ENCODE data around the gene SAMHD1. TPM values are rescaled to one million over a fixed set of nuclear protein-coding genes. Genes with fewer than 3 reads are reported as not detected.
"Not testable (repeated sequence)": the region's sequence is repeated elsewhere in the genome, so short reads cannot be mapped to it uniquely, and the experiment has no call there.

SAMHD1 gene
- total RNA-seq, 1 experiment from 2014 or later = 24.3 TPM

DNA sequence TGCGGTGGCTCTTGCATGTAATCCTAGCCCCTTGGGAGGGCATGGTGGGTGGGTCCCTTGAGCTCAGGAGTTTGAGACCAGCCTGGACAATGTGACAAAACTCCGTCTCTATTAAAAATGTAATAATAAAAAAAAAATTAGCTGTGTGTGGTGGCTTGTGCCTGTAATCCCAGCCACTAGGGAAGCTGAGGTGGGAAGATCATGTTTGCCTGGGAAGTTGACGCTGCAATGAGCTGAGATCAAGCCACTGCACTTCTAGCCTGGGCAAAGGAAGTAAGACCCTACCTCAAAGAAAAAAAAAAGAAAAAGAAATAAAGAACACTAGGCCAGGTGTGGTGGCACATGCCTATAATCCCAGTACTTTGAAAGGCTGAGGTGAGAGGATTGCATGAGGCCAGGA, 4.5 kb upstream of the SAMHD1 start:
- DNase-seq (ENCODE audit: low spot score) = no peak

DNA sequence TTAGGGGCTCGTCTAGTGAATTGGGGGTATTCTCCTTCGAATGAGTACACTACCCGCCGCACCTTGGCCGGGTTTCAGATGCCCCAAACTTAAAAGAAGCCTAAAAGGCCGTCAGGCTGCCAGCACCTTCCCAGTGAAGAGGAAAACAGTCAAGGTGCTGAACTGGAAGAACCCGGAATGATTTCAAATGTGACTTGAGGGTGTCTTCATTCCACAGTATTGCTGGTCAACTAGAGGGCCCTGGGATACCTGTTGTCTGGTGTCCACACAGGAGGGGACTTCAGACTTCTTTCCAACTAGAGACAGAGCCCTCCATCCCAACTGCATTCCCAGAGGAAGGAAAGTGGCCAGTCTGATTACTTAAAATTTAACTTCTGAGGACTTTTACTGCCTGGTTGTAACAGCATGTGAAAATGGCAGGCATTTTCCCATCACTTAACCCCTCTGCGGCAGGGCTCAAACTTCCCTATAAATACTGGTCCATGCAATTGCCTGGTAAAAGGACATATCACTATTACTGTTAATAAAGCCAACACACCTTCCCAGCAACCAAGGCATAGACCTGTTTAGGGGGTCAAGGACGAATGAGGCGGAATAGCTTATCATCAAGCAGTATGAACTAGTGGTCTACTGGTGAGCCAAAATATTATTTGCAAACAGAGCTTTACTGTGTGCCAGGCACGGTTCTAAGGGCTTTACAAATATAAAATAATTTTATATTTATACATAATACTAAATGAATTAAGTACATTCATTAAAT, 651 bp upstream of the SAMHD1 start:
- no peak for DNase-seq (ENCODE audit: low spot score)

DNA sequence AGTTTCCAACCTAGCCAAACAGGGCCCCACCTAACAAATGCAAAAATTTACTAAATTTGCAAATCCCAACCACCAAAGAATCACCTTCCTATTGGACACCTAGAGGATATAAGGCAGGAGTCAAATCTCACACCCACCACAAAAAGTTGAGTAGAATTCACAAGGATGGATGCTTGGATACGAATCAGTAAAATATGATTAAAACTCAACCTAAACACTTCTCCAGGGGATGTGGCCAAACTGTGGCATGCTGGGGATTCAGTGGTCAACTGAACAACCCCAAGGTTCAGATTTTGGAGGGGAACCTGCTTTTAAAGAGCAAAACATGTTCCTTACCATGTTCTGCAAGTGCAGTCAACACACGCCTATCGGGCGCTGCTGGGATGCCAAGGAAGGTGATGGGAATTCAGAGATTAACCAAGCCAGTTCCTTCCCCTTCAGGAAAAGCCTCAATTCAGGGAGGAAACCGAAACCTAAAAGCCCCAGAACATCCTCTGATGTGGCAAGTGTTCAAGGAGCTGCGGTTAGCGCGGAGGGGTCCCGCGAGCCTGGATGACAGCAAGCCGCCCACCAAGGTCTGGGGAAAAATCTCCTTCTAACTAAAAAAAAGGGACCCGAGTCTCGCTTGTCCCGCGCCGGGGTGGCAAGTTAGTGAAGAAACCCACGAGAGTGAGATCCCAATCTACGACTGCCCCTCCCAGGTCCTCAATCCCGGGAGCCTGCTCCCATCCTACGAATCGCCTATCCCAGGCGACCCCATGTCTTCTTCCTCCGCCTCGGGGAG, 902 bp downstream of the SAMHD1 start:
- peak; percentile 52 for DNase-seq (ENCODE audit: low spot score)

DNA sequence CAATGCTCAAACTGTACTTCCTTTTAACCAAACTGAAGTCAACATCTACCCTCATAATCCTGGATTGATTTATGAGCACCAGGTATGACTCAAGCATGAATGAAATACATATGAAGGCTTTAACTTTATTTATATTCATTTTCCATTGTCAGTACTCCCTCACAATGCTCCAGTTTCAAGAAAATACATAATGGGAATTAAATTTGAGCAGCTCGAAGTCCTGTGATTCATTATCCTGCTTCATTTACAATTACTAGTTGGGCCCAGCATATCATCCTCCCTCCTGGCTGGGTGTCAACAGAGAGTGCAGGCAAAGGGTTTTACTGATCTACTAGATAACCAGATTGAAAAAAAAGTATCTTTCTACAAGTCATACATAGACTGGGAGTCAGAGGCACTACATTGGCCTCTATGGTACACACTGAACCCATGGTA, 10.1 kb downstream of the SAMHD1 start:
- no peak for DNase-seq (ENCODE audit: low spot score)

DNA sequence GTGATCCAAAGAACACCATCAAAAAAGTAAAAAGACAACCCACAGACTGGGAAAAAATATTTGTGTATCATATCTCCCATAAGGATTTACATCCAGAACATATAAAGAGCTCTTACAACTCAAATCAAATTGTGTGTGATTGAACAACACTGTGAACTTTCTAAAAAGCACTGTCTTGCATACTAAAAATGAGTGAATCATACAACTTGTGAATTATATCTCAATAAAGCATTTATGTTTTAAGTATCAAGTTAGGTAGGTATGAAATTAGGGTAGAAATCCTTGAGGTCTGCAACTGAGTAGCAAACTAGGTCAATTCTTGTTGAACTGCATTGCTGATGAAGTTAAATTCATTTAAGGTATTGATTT, 14.1 kb downstream of the SAMHD1 start:
- no peak for DNase-seq (ENCODE audit: low spot score)

DNA sequence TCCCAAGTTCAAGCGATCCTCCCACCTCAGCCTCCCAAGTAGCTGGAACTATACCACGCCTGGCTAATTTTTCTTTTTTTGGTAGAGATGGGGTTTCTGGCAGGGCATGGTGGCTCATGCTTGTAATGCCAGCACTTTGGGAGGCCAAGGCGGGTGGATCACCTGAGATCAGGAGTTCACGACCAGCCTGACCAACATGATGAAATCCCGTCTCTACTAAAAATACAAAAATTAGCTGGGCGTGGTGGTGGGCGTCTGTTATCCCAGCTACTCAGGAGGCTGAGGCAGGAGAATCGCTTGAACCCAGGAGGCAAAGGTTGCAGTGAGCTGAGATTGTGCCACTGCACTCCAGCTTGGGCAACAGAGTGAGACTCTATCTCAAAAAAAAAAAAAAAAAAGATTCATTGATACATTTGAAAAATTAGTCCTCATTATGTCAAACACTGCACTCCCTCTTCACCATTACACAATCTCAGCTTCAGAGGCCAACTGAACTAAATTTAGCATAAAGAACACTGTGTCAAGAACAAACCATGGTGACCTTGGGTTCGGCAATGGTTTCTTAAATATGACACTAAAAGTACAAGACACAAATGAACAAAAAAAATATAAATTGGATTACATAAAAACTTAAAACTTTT, 14.6 kb downstream of the SAMHD1 start:
- not testable (repeated sequence) for DNase-seq (ENCODE audit: low spot score)

DNA sequence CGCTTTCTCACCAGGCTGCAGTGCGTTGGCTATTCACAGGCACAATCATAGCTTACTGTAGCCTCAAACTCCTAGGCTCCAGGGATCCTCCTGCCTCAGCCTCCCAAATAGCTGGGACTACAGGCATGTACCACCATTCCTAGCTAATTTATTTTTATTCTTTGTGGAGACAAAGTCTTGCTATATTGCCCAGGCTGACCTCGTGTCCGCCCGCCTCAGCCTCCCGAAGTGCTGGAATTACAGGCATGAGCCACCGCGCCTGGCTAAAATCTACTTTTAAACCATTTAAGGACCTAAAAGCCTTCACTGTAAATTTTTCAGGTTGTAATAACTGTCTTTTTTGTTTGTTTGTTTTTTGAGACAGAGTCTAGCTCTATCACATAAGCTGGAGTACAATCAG, 15.2 kb downstream of the SAMHD1 start:
- DNase-seq (ENCODE audit: low spot score) = no peak

DNA sequence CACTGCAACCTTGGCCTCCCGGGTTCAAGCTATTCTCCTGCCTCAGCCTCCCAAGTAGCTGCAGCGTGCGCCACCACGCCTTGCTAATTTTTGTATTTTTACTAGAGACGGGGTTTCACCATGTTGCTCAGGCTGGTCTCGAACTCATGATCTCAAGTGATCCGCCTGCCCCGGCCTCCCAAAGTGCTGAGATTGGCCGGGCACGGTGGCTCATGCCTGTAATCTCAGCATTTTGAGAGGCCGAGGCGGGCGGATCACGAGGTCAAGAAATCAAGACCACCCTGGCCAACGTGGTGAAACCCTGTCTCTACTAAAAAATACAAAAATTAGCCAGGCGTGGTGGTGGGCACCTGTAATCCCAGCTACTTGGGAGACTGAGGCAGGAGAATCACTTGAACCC, 17.9 kb downstream of the SAMHD1 start:
- not testable (repeated sequence) for DNase-seq (ENCODE audit: low spot score)

DNA sequence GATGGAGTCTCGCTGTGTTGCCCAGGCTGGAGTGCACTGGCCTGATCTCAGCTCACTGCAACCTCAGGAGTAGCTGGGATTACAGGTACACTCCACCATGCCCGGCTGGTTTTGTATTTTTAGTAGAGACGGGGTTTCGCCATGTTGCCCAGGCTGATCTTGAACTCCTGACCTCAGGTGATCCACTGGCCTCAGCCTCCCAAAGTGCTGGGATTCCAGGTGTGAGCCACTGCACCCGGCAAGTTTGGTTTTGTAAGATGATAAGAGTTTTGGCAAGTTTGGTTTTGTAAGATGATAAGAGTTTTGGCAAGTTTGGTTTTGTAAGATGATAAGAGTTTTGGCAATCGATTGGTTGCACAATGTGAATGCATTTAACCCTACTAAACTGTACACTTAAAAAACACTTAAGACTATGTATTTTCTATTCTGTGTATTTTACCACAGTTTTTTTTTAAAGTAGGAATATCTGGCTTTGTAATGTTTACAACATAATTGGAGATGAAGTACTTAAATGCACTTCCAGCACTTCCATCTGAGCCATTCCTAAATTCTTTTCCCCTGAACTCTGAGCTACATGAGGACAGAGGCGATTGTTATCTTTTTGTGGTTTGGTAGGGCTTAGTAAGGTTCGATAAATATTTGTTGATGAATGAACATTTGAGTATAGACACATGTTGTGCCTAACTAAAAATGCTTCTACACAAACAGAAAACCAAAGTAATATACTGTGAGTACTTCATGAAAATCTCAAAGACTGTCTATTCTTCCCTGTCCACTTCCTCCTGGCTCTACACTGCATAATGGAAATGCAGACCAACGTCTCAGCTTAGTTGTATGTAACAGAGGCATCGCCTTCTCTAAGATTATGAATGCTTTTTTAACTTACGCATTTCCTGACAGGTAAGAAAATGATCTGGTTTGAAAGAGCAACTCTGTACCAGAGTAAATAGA, 18.8 kb downstream of the SAMHD1 start:
- no peak for DNase-seq (ENCODE audit: low spot score)

DNA sequence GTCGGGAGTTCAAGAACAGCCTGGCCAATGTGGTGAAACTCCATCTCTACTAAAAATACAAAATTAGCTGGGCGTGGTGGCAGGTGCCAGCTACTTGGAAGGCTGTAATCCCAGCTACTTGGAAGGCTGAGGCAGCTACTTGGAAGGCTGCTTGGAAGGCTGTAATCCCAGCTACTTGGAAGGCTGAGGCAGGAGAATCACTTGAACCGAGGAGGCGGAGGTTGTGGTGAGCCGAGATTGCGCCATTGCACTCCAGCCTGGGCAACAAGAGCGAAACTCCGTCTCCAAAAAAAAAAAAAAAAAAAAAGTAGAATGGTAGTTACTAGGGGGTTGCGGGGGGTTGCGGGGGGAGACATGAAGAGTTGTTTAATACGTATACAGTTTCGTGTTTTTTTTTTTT, 19.4 kb downstream of the SAMHD1 start:
- not testable (repeated sequence) for DNase-seq (ENCODE audit: low spot score)

DNA sequence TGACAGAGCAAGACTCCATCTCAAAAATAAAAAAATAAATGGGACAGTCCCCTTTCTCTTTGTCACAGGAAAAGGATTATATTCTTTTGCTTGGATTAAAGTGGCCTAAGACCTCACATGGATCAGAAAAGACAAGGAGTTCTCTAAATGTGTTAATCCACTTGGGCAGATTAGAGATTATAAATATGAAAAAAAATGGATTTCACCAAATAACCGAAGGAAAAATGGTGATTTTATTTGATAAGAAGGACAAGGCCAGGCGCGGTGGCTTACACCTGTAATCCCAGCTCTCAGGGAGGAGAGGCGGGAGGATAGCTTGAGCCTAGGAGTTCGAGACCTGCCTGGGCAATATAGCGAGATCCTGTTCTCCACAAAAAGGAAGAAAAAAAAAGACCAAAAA, 21.8 kb downstream of the SAMHD1 start:
- no peak for DNase-seq (ENCODE audit: low spot score)

DNA sequence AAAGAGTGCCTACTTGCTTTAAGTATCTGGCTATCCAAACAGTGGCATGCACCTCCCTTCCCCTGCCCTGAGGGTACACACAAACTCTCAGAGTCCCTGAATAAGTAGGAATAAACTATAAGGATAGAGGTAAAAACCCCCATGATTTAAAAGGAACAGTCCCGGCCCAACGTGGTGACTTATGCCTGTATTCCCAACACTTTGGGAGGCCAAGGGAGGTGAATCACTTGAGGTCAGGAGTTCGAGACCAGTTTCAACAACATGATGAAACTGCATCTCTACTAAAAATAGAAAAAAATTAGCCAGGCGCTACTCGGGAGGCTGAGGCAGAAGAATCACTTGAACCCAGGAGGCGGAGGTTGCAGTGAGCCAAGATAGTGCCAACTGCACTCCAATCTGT, 22.2 kb downstream of the SAMHD1 start:
- no peak for DNase-seq (ENCODE audit: low spot score)

DNA sequence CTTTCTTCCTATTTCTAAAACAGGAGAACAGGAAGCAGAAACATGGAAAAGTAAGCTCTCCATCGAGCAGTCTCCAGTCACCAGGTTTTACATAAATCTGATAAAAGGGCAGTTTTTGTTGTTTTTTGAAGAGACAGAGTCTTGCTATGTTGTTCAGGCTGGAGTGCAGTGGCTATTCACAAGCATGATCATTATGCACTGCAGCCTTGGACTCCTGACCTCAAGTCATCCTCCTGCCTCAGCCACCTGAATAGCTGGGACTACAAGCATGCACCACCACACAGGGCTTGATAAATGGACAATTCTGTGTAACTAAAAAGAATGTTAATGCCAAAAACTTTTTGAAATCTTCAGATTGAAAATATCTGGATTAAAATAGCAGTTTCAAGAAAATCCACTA, 23.8 kb downstream of the SAMHD1 start:
- DNase-seq (ENCODE audit: low spot score) = no peak

DNA sequence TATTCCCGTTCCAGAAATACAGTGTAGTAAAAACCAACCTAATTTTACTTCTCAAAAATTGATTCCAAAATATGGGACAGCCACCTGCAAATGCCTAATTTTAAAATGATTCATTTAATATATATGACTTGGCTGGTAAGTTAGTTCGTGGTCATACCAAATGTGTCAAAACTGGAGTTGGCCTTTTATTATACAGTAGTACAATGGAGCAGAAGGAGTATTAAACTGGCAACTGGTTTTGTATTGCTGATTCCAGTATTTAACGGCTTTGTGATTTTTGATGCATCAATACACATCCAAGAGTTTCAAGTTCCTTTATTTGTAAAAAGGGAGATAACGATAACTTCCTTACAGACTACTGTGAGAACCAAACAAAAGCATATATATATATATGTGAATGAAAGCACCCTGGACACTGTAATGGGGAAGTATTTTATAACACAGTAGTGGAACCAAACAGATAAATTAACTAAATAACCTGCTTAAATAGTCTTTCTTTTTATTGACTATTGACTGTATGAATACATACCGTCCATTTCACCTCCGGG, 24.8 kb downstream of the SAMHD1 start:
- DNase-seq (ENCODE audit: low spot score) = no peak

DNA sequence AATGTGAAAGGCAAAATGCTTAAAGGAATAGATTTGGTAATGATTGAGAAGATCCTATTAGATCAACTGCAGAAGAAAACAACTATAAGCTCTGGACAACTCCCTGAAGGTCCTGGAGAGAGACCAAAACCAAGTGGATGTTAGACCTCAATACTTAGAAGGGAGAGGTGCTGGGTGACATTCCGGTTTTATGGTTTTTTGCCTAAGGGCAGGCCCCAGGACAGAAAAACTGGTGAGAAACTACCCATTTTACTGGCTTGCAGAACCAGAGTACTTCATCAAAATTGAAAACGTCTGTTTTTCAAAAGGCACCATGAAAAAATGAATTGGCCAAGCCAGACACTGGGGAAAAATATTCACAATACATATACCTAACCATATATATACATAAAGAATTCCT, 26.3 kb downstream of the SAMHD1 start:
- no peak for DNase-seq (ENCODE audit: low spot score)

DNA sequence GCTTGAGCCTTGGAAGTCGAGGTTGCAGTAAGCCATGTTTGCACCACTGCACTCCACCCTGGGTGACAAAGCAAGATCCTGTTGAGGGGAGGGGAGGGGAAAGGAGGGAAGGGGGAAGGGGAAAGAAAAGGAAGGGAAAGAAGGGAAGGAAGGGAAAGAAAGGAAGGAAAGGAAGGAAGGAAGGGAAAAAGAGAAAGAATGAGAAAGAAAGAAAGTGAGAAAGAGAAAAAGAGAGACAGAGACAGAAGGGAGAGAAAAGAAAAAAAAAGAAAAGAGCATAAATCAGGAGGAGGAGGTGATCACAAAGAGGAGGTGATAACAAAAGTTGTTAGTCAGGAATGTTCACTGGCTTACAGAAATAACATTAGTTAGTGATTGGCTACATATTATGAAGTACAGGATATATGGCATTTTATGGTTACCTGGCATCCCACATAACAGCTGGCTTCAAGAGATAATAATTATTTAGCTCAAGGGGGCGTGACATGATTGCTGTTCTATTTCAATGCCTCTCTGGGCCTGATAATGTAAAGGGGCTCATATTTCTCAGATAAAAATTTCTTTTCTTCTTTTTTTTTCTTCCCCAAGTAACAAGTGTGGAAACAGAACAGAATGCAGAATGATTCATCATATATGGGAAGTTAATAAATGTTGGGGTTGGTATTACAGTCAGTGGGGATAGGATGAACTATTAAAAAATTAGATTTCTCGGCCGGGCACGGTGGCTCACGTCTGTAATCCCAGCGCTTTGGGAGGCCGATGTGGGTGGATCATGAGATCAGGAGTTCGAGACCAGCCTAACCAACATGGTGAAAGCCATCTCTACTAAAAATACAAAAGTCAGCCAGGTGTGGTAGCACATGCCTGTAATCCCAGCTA, 27.1 kb downstream of the SAMHD1 start:
- no peak for DNase-seq (ENCODE audit: low spot score)

DNA sequence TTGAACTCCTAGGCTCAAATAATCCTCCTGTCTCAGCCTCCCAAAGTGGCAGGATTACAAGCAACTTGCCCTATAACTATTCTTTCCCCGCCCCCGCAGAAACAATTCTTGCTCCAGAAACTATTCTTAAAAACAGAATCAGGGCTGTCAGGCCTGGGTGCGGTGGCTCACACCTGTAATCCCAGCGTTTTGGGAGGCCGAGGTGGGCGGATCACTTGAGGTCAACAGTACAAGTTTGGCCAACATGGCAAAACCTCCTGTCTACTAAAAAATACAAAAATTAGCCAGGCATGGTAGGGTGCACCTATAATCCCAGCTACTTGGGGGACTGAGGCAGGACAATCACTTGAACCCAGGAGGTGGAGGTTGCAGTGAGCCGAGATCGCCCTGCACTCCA, 31.2 kb downstream of the SAMHD1 start:
- DNase-seq (ENCODE audit: low spot score) = no peak

DNA sequence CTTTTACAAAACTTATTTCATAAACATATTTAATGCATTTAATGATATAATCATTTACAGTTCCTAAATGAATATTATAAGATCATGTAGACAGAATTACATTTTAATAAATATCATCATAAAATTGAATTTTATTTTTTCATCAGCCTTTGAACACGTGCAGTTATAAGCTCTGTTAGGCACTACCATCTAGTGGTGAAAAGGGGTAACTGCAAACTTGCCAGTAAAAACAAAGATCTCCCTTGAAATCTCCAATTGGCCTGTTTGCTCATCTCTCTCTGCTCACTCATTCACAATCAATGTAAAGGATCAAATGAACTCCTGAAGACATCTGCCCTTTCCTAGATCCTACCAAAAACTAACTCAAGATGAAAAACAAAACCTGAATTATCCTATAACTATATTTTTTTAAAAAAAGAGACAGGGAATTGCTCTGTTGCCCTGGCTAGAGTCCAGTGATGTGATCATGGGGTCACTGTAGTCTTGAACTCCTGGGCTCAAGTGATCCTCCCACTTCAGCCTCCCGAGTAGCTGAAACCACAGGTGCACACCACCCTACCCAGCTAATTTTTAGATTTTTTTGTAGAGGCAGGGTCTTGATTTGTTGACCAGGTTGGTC, 31.7 kb downstream of the SAMHD1 start:
- DNase-seq (ENCODE audit: low spot score) = peak; percentile 66

DNA sequence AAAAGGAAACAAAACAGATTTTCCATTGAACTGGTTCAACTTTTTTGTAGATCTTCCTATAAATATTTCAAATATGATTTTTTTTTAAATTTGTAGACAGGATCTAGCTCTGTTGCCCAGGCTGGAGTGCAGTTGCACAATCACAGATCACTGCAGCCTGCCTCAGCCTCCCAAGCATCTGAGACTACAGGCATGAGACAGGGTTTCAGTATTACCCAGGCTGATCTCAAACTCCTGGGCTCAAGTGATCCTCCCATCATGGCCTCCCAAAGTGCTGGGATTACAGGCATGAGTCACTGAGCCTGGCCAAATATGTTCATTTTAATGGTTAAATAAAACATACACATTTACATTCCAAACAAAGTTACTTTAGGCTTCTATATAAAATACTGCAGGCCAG, 33.6 kb downstream of the SAMHD1 start:
- DNase-seq (ENCODE audit: low spot score) = no peak

DNA sequence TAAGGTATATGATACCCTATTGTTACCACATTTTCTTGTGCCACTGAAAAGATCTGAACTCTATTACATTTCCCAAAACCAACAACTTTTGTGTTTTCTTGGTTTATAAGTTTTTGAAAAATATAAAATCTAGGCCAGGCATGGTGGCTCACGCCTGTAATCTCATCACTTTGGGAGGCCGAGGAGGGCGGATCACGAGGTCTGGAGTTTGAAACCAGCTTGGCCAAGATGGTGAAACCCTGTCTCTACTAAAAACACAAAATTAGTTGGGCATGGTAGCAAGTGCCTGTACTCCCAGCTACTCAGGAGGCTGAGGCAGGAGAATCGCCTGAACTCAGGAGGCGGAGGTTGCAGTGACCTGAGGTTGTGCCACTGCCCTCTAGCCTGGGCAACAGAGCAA, 34.3 kb downstream of the SAMHD1 start:
- no peak for DNase-seq (ENCODE audit: low spot score)
